Fibroblast of skin of left biceps (primary cell): ENCODE results near the gene SOSTDC1.

Experiments
- DNase-seq, 2 experiments: peaks; one replicate each; pipeline ENCODE4 v3.0.0-alpha.2; 2013; ENCODE audit warnings: low read depth in 2 of 2

The SOSTDC1 gene

GRCh38 chr7:16419859-16420258 lies 45.7 kb downstream of the SOSTDC1 start:
- no peak for DNase-seq

- DNase-seq: no peak
These were observed 46.4 kb downstream of the SOSTDC1 start for GRCh38 chr7:16419126-16419525.

GRCh38 chr7:16417906-16418305 lies 47.6 kb downstream of the SOSTDC1 start:
- no peak for DNase-seq

GRCh38 chr7:16416289-16417282 lies 49.0 kb downstream of the SOSTDC1 start:
- DNase-seq: peak; percentile 33

GRCh38 chr7:16412274-16413254 lies 53.0 kb downstream of the SOSTDC1 start:
- DNase-seq: no peak
